ENCODE measurements around the gene AMFR. TPM values are rescaled to one million over a fixed set of nuclear protein-coding genes. Genes with fewer than 3 reads are reported as not detected.
A peak's percentile ranks its signal among the peaks of the same experiment; 100 is the strongest.

The AMFR gene
- total RNA-seq, 6 experiments from 2014 or later, result 92.2 to 189 (median 137) TPM

- Histone ChIP-seq H3K4me3 (no peak overlapping the region), H3K4me1 (peaks cover 0 to 11% (median 0%) of the 10 kb centered on the region in 4 donors), H3K27me3 (no peaks in the 10 kb centered on the region), H3K27ac (no peak overlapping the region), H3K36me3 (peaks cover 6 to 59% (median 28%) of the 10 kb centered on the region in 4 donors), H3K9me3 (no peaks in the 10 kb centered on the region)
- 94% methylated on average over 2 of the region's 2 CpGs for WGBS (ENCODE audit: insufficient coverage, low coverage, low lambda C conversion rate, missing lambda C conversion rate)
- ATAC-seq, result no peak
- TF ChIP-seq CTCF (IDR thresholded peaks at IDR 0.05), result no peak
- no peak for TF ChIP-seq POLR2A (IDR thresholded peaks at IDR 0.05)
- intact Hi-C loops (cut with DNase I), result no loop called here
- DNase-seq, result no peak
These were observed 41.0 kb upstream of the AMFR start for GRCh38 chr16:56466344-56466743.

DNA sequence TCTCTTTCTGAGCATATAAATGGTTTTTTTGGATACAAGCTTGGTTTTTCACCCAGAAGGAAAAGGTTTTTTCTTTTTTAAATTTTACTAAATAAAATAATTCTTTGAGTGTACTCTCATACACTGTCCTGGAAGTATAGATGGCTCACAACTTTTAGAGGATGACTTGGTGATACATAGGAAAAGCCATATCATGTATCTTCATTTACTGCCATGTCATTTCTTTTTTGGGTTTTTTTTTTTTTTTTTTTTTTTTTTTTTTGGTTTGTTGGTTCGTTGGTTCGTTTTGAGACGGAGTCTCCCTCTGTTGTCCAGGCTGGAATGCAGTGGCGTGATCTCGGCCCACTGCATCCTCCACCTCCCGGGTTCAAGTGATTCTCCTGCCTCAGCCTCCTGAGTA, 37.8 kb upstream of the AMFR start:
- H3K36me3 ChIP-seq, result peaks cover 6 to 42% (median 16%) of the 10 kb centered on the region in 4 donors
- peaks cover 0 to 11% (median 0%) of the 10 kb centered on the region in 4 donors for H3K4me1 ChIP-seq
- 94% methylated on average over 3 of the region's 6 CpGs for WGBS (ENCODE audit: insufficient coverage, low coverage, low lambda C conversion rate, missing lambda C conversion rate)
- no peak overlapping the region for H3K27ac ChIP-seq
- TF ChIP-seq CTCF (IDR thresholded peaks at IDR 0.05) (no peak), POLR2A (IDR thresholded peaks at IDR 0.05) (no peak)
- ATAC-seq (no peak), DNase-seq (no peak)
- no peaks in the 10 kb centered on the region for H3K27me3 ChIP-seq
- intact Hi-C loops (cut with DNase I), result no loop called here
- no peak overlapping the region for H3K4me3 ChIP-seq
- no peaks in the 10 kb centered on the region for H3K9me3 ChIP-seq

- Histone ChIP-seq H3K27me3 (no peaks in the 10 kb centered on the region), H3K36me3 (peaks cover 1 to 37% (median 10%) of the 10 kb centered on the region in 4 donors), H3K27ac (no peak overlapping the region), H3K9me3 (no peaks in the 10 kb centered on the region), H3K4me1 (peaks cover 0 to 11% (median 0%) of the 10 kb centered on the region in 4 donors), H3K4me3 (no peak overlapping the region)
- 10% methylated on average over 2 of the region's 3 CpGs for WGBS (ENCODE audit: insufficient coverage, low coverage, low lambda C conversion rate, missing lambda C conversion rate)
- intact Hi-C loops (cut with DNase I), result no loop called here
- TF ChIP-seq POLR2A (IDR thresholded peaks at IDR 0.05) (no peak), CTCF (IDR thresholded peaks at IDR 0.05) (no peak)
- ATAC-seq, result peak; percentile 44 to 84 (median 60)
- DNase-seq, result no peak
These were observed 36.9 kb upstream of the AMFR start for GRCh38 chr16:56462064-56462796.

DNA sequence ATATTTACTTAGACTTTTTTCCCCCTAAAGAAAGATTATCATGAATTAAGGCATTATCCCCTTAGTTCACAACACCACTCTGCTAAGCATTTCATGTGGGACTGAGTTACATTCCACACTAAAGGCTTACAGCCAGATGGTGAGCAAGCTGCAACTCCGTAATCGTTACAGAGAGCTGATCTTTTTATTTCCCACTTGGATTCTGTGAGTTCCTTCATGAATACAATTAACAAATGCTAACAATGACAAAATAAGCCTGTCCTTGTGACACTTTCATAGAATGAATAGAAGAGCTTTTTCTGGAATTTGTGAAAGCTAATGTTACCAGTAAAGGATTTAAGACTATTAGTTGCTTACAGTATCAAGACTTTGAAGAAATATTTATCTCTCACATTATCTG, 34.8 kb upstream of the AMFR start:
- Histone ChIP-seq H3K27ac (no peak overlapping the region), H3K4me1 (peaks cover 0 to 11% (median 0%) of the 10 kb centered on the region in 4 donors), H3K4me3 (no peak overlapping the region), H3K9me3 (no peaks in the 10 kb centered on the region), H3K27me3 (no peaks in the 10 kb centered on the region), H3K36me3 (peaks cover 0 to 36% (median 0%) of the 10 kb centered on the region in 4 donors)
- 88% methylated on average over 2 of the region's 2 CpGs for WGBS (ENCODE audit: insufficient coverage, low coverage, low lambda C conversion rate, missing lambda C conversion rate)
- TF ChIP-seq CTCF (IDR thresholded peaks at IDR 0.05), result no peak
- no peak for TF ChIP-seq POLR2A (IDR thresholded peaks at IDR 0.05)
- DNase-seq (no peak), ATAC-seq (no peak)
- intact Hi-C loops (cut with DNase I), result no loop called here

Data from right lobe of liver (tissue), 6 donors.